ENCODE data around the gene COG7.

COG7 gene

GRCh38 chr16:23375643-23376042 lies 77.3 kb downstream of the COG7 start:
- CTCF ChIA-PET, result no interaction called here
- POLR2A ChIA-PET, result no interaction called here
- no peak for TF ChIP-seq HDGF (IDR thresholded peaks at IDR 0.05; ENCODE audit: borderline replicate concordance)
- TF ChIP-seq FOXA1 (IDR thresholded peaks at IDR 0.05), result no peak
- TF ChIP-seq CTBP1 (IDR thresholded peaks at IDR 0.05; ENCODE audit: borderline replicate concordance), result no peak
- TF ChIP-seq TARDBP (IDR thresholded peaks at IDR 0.05), result no peak
- no peak for TF ChIP-seq BHLHE40 (IDR thresholded peaks at IDR 0.05; ENCODE audit: borderline replicate concordance)
- TF ChIP-seq ZNF384 (IDR thresholded peaks at IDR 0.05), result no peak
- no peak for TF ChIP-seq NFRKB (IDR thresholded peaks at IDR 0.05)
- TF ChIP-seq ARNT (IDR thresholded peaks at IDR 0.05), result no peak
- TF ChIP-seq LEF1 (IDR thresholded peaks at IDR 0.05; ENCODE audit: borderline replicate concordance), result no peak
- no peak for TF ChIP-seq ELF4 (IDR thresholded peaks at IDR 0.05)
- TF ChIP-seq FOXK2 (IDR thresholded peaks at IDR 0.05), result no peak
- no peak for TF ChIP-seq SUZ12 (IDR thresholded peaks at IDR 0.05)
- no peak for TF ChIP-seq SP1 (IDR thresholded peaks at IDR 0.05)
- no peak for TF ChIP-seq PKNOX1 (IDR thresholded peaks at IDR 0.05)
- TF ChIP-seq L3MBTL2 (conservative IDR thresholded peaks at IDR 0.05), result no peak
- no peak for TF ChIP-seq FOXM1 (IDR thresholded peaks at IDR 0.05; ENCODE audit: borderline replicate concordance)
- no peak for DNase-seq (ENCODE audit: extremely low spot score)

DNA sequence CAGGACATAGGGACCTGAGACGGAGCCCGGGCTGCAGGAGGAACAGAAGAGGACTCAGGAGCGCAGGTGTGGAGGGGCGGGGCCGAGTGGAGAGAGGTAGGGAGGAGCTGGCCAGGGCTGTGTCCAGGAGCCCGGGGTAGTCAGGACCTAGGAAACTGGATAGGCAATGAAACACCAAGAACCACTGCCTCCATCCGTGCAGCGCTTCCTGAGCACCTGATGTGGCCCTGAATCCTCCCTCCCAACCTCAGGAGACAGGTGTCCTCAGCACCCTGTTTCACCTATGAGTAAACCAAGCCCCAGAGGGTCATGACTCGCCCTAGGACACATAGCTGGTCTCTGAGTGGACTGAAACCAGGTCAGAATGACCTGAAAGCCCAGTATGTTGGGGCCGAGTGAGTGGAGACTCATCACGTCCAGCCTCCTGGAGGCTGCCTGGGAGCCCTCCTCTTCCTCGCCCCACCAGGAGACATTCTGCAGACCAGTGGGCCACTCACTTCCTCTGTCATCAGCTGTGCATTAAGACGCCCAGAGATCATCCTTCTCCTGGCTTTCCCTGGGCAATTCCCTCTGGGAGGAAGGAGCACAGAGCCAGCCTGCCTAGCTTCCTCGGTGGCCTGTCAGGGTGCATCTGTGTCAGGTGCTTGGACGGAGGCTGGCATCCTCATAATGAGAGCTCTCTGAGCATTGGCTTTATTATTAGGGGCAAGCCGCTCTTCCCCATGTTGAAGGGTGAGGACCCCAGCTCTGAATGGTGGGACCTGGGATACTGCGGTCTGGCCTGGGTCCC lies 78.1 kb downstream of the COG7 start:
- no peak for DNase-seq (ENCODE audit: extremely low spot score)
- CTCF ChIA-PET, result interaction anchor here (0.6 kb wide), 1 partner anchor 191 kb away, joined by 3 read pairs; no protein-coding TSS in a partner anchor
- TF ChIP-seq SUZ12 (IDR thresholded peaks at IDR 0.05) (no peak), LEF1 (IDR thresholded peaks at IDR 0.05; ENCODE audit: borderline replicate concordance) (no peak), BHLHE40 (IDR thresholded peaks at IDR 0.05; ENCODE audit: borderline replicate concordance) (no peak), NFRKB (IDR thresholded peaks at IDR 0.05) (no peak), FOXM1 (IDR thresholded peaks at IDR 0.05; ENCODE audit: borderline replicate concordance) (no peak), PKNOX1 (IDR thresholded peaks at IDR 0.05) (no peak), HDGF (IDR thresholded peaks at IDR 0.05; ENCODE audit: borderline replicate concordance) (no peak), TARDBP (IDR thresholded peaks at IDR 0.05) (no peak), ZNF384 (IDR thresholded peaks at IDR 0.05) (no peak), SP1 (IDR thresholded peaks at IDR 0.05) (no peak), FOXA1 (IDR thresholded peaks at IDR 0.05) (no peak), L3MBTL2 (conservative IDR thresholded peaks at IDR 0.05) (no peak), ELF4 (IDR thresholded peaks at IDR 0.05) (no peak), FOXK2 (IDR thresholded peaks at IDR 0.05) (no peak), CTBP1 (IDR thresholded peaks at IDR 0.05; ENCODE audit: borderline replicate concordance) (no peak), ARNT (IDR thresholded peaks at IDR 0.05) (no peak)
- POLR2A ChIA-PET, result no interaction called here

DNA sequence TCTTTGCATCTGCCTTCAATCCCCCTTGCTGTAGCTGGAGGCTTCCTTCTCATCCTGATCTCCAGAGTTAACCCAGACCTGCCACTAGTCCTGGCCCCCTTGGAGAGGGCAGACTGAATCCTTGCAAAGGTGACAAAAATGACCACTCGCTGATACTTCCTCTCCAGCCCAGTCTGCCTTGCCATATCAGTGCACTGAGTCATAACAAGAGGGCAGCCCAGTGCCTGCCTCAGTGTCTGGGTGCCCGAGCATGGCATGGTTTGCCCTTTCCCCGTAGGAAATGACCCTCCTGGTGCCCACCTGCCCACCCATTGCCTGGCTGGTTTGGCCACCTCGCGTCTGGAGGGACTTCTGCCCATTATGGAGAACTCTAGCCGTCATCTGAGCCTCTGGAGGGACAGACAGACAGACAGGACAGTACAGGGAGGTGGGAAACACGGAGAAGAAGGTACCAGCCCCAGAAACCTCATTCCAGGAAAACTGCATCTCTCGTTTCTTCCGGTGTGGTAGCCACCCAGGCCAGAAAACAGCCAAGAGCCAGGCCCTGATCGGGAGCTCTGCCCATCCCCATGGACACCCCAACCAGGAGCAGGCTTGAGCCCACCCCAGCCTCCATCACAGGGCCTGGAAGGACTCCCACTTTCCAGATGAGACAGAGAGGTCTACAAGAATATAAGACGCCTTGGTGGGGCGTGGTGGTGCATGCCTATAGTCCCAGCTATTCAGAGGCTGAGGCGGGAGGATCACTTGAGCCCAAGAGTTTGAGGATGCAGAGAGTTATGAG lies 79.4 kb downstream of the COG7 start:
- TF ChIP-seq CTBP1 (IDR thresholded peaks at IDR 0.05; ENCODE audit: borderline replicate concordance) (no peak), FOXK2 (IDR thresholded peaks at IDR 0.05) (no peak), L3MBTL2 (conservative IDR thresholded peaks at IDR 0.05) (no peak), ARNT (IDR thresholded peaks at IDR 0.05) (no peak), FOXM1 (IDR thresholded peaks at IDR 0.05; ENCODE audit: borderline replicate concordance) (no peak), ZNF384 (IDR thresholded peaks at IDR 0.05) (no peak), PKNOX1 (IDR thresholded peaks at IDR 0.05) (no peak), LEF1 (IDR thresholded peaks at IDR 0.05; ENCODE audit: borderline replicate concordance) (no peak), ELF4 (IDR thresholded peaks at IDR 0.05) (no peak), HDGF (IDR thresholded peaks at IDR 0.05; ENCODE audit: borderline replicate concordance) (no peak), TARDBP (IDR thresholded peaks at IDR 0.05) (no peak), NFRKB (IDR thresholded peaks at IDR 0.05) (no peak), SUZ12 (IDR thresholded peaks at IDR 0.05) (no peak), FOXA1 (IDR thresholded peaks at IDR 0.05) (no peak), BHLHE40 (IDR thresholded peaks at IDR 0.05; ENCODE audit: borderline replicate concordance) (no peak), SP1 (IDR thresholded peaks at IDR 0.05) (no peak)
- ChIA-PET POLR2A (no interaction called here), CTCF (no interaction called here)
- no peak for DNase-seq (ENCODE audit: extremely low spot score)

GRCh38 chr16:23371368-23371767 lies 81.6 kb downstream of the COG7 start:
- no peak for DNase-seq (ENCODE audit: extremely low spot score)
- no peak for TF ChIP-seq LEF1 (IDR thresholded peaks at IDR 0.05; ENCODE audit: borderline replicate concordance)
- no peak for TF ChIP-seq BHLHE40 (IDR thresholded peaks at IDR 0.05; ENCODE audit: borderline replicate concordance)
- no peak for TF ChIP-seq TARDBP (IDR thresholded peaks at IDR 0.05)
- TF ChIP-seq CTBP1 (IDR thresholded peaks at IDR 0.05; ENCODE audit: borderline replicate concordance), result no peak
- no peak for TF ChIP-seq SP1 (IDR thresholded peaks at IDR 0.05)
- no peak for TF ChIP-seq NFRKB (IDR thresholded peaks at IDR 0.05)
- TF ChIP-seq ZNF384 (IDR thresholded peaks at IDR 0.05), result no peak
- no peak for TF ChIP-seq FOXM1 (IDR thresholded peaks at IDR 0.05; ENCODE audit: borderline replicate concordance)
- no peak for TF ChIP-seq ELF4 (IDR thresholded peaks at IDR 0.05)
- ChIA-PET CTCF (no interaction called here), POLR2A (no interaction called here)

- no peak for DNase-seq (ENCODE audit: extremely low spot score)
- ChIA-PET CTCF (no interaction called here), POLR2A (no interaction called here)
- TF ChIP-seq SP1 (IDR thresholded peaks at IDR 0.05) (no peak), SUZ12 (IDR thresholded peaks at IDR 0.05) (no peak), TARDBP (IDR thresholded peaks at IDR 0.05) (no peak), ELF4 (IDR thresholded peaks at IDR 0.05) (no peak), L3MBTL2 (conservative IDR thresholded peaks at IDR 0.05) (no peak), LEF1 (IDR thresholded peaks at IDR 0.05; ENCODE audit: borderline replicate concordance) (no peak), FOXM1 (IDR thresholded peaks at IDR 0.05; ENCODE audit: borderline replicate concordance) (no peak), PKNOX1 (IDR thresholded peaks at IDR 0.05) (no peak), ZNF384 (IDR thresholded peaks at IDR 0.05) (no peak), FOXK2 (IDR thresholded peaks at IDR 0.05) (no peak), ARNT (IDR thresholded peaks at IDR 0.05) (no peak), CTBP1 (IDR thresholded peaks at IDR 0.05; ENCODE audit: borderline replicate concordance) (no peak)
These were observed 83.6 kb downstream of the COG7 start for GRCh38 chr16:23369416-23369815.
